ENCODE measurements around the gene LILRA5.

- TF ChIP-seq CTCF (conservative IDR thresholded peaks at IDR 0.05; ENCODE audit: low read depth, low read length), result no peak
- TF ChIP-seq POLR2A (IDR thresholded peaks at IDR 0.05; ENCODE audit: low read depth, low read length), result no peak
- no peak for TF ChIP-seq RFX5 (IDR thresholded peaks at IDR 0.05; ENCODE audit: low read depth, low read length)
- no peak for TF ChIP-seq SMC3 (IDR thresholded peaks at IDR 0.05; ENCODE audit: low read depth, low read length)
- no peak for TF ChIP-seq USF2 (IDR thresholded peaks at IDR 0.05; ENCODE audit: low read depth, low read length)
These were observed 10.7 kb downstream of the LILRA5 start for GRCh38 chr19:54302257-54302656.

All from IMR-90 (cell line).